HepG2 (cell line): ENCODE results near the gene ZNF8. TPM values are rescaled to one million over a fixed set of nuclear protein-coding genes. Genes with fewer than 3 reads are reported as not detected.

Experiments
- AGO2 ChIP-seq: fragments of 200-400 bp; formaldehyde crosslinking; optimal IDR thresholded peaks from 2 replicates; pipeline ENCODE3; 2017; ENCODE audit warnings: mild to moderate bottlenecking, low read depth, low read length, moderate library complexity
- HNF4A ChIP-seq: sonication (generic); formaldehyde crosslinking; IDR thresholded peaks from 2 replicates; pipeline ENCODE4 v1.4.0; 2020; ENCODE audit warnings: missing genetic modification reagents
- HOXA3 ChIP-seq: sonication (generic); formaldehyde crosslinking; IDR thresholded peaks from 2 replicates; pipeline ENCODE4 v1.5.0; 2020; ENCODE audit warnings: missing genetic modification reagents
- KDM5B ChIP-seq: sonication (generic); formaldehyde crosslinking; IDR thresholded peaks from 2 replicates; pipeline ENCODE4 v1.4.0; 2020; ENCODE audit warnings: missing genetic modification reagents, mild to moderate bottlenecking, borderline replicate concordance
- XRCC5 ChIP-seq: fragments of 200-400 bp; formaldehyde crosslinking; optimal IDR thresholded peaks from 2 replicates; pipeline ENCODE3; 2017; ENCODE audit warnings: mild to moderate bottlenecking, low read length
- ZNF207 ChIP-seq: fragments of 450-650 bp; IDR thresholded peaks from 2 replicates; pipeline ENCODE4 v1.6.1; 2016; ENCODE audit warnings: antibody characterized with exemption, borderline replicate concordance
- ZNF431 ChIP-seq: sonication (generic); formaldehyde crosslinking; IDR thresholded peaks from 2 replicates; pipeline ENCODE4 v1.9.0; 2022; ENCODE audit warnings: missing genetic modification reagents, low read depth, mild to moderate bottlenecking, borderline replicate concordance
- polyA plus RNA-seq, 8 experiments: library from polyadenylated mRNA; depleted of rRNA in 3 of 8; stranded (reverse) in 7 of 8; unstranded in 1 of 8; fragments of >200 nt; fragmentation: Illumina TruSeq in 4 of 8; extraction: Trizol in 4 of 8; gene quantifications; 2 replicates each; pipeline versions ENCODE4 v1.2.1 to v1.2.3, GENCODE V29; 2011 to 2016; ENCODE audit warnings: low read depth in 4 of 8, missing spikeins in 1 of 8, mixed read lengths in 1 of 8; ENCODE audit not compliant: insufficient read depth in 1 of 8
- total RNA-seq, 5 experiments: library from RNA; depleted of rRNA; stranded (reverse); fragments of >200 nt; fragmentation: Illumina TruSeq; extraction: Trizol; gene quantifications; 2 replicates each; pipeline ENCODE4 v1.2.3, GENCODE V29; 2016; ENCODE audit warnings: low read depth in 1 of 5
- TF ChIP-seq, protein P1 (sequence below): sonication (generic); formaldehyde crosslinking; IDR thresholded peaks from 2 replicates; pipeline ENCODE4 v1.4.0; 2020; ENCODE audit warnings: missing genetic modification reagents
- TF ChIP-seq, protein P2 (sequence below): sonication (generic); formaldehyde crosslinking; IDR thresholded peaks from 2 replicates; pipeline ENCODE4 v1.8.0; 2022; ENCODE audit warnings: missing genetic modification reagents, mild to moderate bottlenecking, borderline replicate concordance
- TF ChIP-seq, protein P3 (sequence below): sonication (generic); formaldehyde crosslinking; IDR thresholded peaks from 2 replicates; pipeline ENCODE4 v1.5.0; 2020; ENCODE audit warnings: mild to moderate bottlenecking, missing genetic modification reagents
- TF ChIP-seq, protein P4 (sequence below): IDR thresholded peaks from 2 replicates; pipeline ENCODE4 v1.6.1; 2016; ENCODE audit warnings: low read depth, control low read depth
- TF ChIP-seq, protein P5 (sequence below), 2 experiments: fragments of 450-650 bp in 1 of 2; sonication (generic) in 1 of 2; formaldehyde crosslinking in 1 of 2; IDR thresholded peaks; 2 replicates each; pipeline versions ENCODE4 v1.6.1 to v1.8.0; 2016 to 2022; ENCODE audit warnings: antibody characterized with exemption in 1 of 2, mild to moderate bottlenecking in 1 of 2, missing genetic modification reagents in 1 of 2

The ZNF8 gene
- total and polyA plus RNA-seq, 2 of the 13 experiments (the other 11 are each of a cell fraction or from before 2014, with no cell fraction given), result 3.1 to 3.3 TPM

DNA sequence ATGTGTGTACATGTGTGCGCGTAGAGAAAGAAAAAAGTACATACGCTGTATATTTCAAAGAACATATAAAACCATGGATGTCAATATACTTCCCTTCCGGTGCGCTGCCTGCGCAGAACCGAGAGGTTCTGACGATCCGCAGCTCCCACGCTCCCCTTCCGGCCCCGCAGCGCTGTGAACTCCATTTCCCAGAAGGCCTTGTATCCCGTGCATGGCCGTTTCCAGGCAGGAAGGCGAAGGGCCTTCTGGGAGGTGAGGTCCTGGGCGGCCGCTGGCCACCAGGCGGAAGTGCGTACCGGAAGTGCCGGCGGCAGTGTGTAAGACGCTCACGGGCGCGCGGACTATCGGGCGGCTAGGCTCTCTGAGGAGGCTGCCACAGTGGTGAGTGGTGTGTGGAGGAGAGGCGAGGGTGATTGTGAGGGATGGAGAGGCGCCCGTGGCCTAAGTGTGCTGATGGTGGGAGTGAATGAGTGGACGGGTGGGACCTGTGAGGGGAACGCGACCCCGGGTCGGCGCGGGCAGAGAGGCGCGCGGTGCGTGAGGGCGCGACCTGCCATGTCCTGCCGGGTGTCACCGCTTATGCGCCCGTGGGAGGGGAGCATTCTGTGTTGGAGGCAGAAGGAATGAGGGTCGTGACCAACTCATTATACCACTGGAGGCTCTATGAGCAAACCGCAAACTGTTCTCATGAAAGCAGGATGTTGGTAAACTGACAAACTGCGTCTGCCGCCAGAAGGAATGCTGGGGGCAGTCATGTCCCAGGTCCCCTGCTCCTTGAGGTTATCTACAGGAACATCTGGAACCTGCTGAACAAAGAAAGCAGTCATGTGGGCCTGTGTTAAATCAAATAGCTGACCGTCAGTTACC, 26.5 kb downstream of the ZNF8 start, which contains the start of gene ERVK3-1 (continued):
- TF ChIP-seq, protein P1, sequence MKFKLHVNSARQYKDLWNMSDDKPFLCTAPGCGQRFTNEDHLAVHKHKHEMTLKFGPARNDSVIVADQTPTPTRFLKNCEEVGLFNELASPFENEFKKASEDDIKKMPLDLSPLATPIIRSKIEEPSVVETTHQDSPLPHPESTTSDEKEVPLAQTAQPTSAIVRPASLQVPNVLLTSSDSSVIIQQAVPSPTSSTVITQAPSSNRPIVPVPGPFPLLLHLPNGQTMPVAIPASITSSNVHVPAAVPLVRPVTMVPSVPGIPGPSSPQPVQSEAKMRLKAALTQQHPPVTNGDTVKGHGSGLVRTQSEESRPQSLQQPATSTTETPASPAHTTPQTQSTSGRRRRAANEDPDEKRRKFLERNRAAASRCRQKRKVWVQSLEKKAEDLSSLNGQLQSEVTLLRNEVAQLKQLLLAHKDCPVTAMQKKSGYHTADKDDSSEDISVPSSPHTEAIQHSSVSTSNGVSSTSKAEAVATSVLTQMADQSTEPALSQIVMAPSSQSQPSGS (CRISPR knock-in tag), result peak; percentile 59; the same call in 1 of the 2 replicates
- no peak for TF ChIP-seq ZNF431
- TF ChIP-seq, protein P2, sequence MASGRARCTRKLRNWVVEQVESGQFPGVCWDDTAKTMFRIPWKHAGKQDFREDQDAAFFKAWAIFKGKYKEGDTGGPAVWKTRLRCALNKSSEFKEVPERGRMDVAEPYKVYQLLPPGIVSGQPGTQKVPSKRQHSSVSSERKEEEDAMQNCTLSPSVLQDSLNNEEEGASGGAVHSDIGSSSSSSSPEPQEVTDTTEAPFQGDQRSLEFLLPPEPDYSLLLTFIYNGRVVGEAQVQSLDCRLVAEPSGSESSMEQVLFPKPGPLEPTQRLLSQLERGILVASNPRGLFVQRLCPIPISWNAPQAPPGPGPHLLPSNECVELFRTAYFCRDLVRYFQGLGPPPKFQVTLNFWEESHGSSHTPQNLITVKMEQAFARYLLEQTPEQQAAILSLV (CRISPR knock-in tag), result peak; percentile 81
- TF ChIP-seq, protein P3, sequence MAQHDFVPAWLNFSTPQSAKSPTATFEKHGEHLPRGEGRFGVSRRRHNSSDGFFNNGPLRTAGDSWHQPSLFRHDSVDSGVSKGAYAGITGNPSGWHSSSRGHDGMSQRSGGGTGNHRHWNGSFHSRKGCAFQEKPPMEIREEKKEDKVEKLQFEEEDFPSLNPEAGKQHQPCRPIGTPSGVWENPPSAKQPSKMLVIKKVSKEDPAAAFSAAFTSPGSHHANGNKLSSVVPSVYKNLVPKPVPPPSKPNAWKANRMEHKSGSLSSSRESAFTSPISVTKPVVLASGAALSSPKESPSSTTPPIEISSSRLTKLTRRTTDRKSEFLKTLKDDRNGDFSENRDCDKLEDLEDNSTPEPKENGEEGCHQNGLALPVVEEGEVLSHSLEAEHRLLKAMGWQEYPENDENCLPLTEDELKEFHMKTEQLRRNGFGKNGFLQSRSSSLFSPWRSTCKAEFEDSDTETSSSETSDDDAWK, result no peak
- TF ChIP-seq, protein P4, sequence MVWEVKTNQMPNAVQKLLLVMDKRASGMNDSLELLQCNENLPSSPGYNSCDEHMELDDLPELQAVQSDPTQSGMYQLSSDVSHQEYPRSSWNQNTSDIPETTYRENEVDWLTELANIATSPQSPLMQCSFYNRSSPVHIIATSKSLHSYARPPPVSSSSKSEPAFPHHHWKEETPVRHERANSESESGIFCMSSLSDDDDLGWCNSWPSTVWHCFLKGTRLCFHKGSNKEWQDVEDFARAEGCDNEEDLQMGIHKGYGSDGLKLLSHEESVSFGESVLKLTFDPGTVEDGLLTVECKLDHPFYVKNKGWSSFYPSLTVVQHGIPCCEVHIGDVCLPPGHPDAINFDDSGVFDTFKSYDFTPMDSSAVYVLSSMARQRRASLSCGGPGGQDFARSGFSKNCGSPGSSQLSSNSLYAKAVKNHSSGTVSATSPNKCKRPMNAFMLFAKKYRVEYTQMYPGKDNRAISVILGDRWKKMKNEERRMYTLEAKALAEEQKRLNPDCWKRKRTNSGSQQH (CRISPR knock-in tag), result peak; percentile 79; the same call in 1 of the 2 replicates
- TF ChIP-seq AGO2, result peak; percentile 88
- peak; percentile 88; the same call in 1 of the 2 replicates for TF ChIP-seq KDM5B
- TF ChIP-seq, protein P5, sequence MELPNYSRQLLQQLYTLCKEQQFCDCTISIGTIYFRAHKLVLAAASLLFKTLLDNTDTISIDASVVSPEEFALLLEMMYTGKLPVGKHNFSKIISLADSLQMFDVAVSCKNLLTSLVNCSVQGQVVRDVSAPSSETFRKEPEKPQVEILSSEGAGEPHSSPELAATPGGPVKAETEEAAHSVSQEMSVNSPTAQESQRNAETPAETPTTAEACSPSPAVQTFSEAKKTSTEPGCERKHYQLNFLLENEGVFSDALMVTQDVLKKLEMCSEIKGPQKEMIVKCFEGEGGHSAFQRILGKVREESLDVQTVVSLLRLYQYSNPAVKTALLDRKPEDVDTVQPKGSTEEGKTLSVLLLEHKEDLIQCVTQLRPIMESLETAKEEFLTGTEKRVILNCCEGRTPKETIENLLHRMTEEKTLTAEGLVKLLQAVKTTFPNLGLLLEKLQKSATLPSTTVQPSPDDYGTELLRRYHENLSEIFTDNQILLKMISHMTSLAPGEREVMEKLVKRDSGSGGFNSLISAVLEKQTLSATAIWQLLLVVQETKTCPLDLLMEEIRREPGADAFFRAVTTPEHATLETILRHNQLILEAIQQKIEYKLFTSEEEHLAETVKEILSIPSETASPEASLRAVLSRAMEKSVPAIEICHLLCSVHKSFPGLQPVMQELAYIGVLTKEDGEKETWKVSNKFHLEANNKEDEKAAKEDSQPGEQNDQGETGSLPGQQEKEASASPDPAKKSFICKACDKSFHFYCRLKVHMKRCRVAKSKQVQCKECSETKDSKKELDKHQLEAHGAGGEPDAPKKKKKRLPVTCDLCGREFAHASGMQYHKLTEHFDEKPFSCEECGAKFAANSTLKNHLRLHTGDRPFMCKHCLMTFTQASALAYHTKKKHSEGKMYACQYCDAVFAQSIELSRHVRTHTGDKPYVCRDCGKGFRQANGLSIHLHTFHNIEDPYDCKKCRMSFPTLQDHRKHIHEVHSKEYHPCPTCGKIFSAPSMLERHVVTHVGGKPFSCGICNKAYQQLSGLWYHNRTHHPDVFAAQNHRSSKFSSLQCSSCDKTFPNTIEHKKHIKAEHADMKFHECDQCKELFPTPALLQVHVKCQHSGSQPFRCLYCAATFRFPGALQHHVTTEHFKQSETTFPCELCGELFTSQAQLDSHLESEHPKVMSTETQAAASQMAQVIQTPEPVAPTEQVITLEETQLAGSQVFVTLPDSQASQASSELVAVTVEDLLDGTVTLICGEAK (IDR thresholded peaks at IDR 0.05), result peak; percentile 81
- TF ChIP-seq, protein P5 (CRISPR knock-in tag; IDR thresholded peaks at IDR 0.05), result no peak; the same call in 1 of the 2 replicates
- TF ChIP-seq ZNF207, result no peak
- no peak for TF ChIP-seq HNF4A (CRISPR knock-in tag)
- TF ChIP-seq HOXA3 (CRISPR knock-in tag), result peak; percentile 96
- TF ChIP-seq XRCC5, result peak; percentile 72
